ENCODE data around the gene ADORA1.

- TF ChIP-seq POLR2A (IDR thresholded peaks at IDR 0.05) (no peak), CTCF (IDR thresholded peaks at IDR 0.05) (no peak)
Measured at GRCh38 chr1:203211812-203212211, 84.3 kb downstream of the ADORA1 start.

Data from transverse colon (tissue), 3 donors.